Measurements from ENCODE around the gene KCNK15. TPM values are rescaled to one million over a fixed set of nuclear protein-coding genes. Genes with fewer than 3 reads are reported as not detected.

Gene KCNK15
- total RNA-seq, 6 experiments from 2014 or later = 0.07 to 0.43 (median 0.19) TPM; not detected in 2

DNA sequence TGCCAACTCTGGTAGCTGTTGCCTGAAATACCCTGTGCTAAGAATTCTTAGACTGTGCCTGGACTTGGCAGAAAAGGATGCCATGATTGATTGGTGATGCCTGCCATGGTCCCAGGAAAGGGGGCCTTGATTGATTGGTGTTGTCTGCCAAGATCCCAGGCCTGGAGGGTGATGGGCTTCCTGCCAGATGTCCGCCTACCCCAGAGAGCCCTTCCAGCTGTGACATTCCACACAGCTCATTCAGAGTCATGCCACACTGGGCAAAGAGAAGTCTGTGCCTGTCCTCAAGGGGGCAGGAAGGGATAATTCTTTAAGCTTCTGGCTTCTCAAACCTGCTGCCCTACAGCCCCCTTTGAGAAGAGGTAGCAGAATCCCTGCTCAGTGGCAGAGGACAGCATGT is 40.1 kb downstream of the KCNK15 start:
- no peak overlapping the region for H3K27ac ChIP-seq
- intact Hi-C loops (cut with DNase I) = no loop called here
- no peak overlapping the region for H3K4me3 ChIP-seq
- H3K9me3 ChIP-seq = no peaks in the 10 kb centered on the region
- WGBS (ENCODE audit: insufficient coverage, low coverage, low lambda C conversion rate, missing lambda C conversion rate) = no CpG with 5 or more reads among the region's 1 CpG
- ATAC-seq (no peak), DNase-seq (no peak)
- H3K4me1 ChIP-seq = no peaks in the 10 kb centered on the region
- H3K36me3 ChIP-seq = no peaks in the 10 kb centered on the region
- TF ChIP-seq, protein P1, sequence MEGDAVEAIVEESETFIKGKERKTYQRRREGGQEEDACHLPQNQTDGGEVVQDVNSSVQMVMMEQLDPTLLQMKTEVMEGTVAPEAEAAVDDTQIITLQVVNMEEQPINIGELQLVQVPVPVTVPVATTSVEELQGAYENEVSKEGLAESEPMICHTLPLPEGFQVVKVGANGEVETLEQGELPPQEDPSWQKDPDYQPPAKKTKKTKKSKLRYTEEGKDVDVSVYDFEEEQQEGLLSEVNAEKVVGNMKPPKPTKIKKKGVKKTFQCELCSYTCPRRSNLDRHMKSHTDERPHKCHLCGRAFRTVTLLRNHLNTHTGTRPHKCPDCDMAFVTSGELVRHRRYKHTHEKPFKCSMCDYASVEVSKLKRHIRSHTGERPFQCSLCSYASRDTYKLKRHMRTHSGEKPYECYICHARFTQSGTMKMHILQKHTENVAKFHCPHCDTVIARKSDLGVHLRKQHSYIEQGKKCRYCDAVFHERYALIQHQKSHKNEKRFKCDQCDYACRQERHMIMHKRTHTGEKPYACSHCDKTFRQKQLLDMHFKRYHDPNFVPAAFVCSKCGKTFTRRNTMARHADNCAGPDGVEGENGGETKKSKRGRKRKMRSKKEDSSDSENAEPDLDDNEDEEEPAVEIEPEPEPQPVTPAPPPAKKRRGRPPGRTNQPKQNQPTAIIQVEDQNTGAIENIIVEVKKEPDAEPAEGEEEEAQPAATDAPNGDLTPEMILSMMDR (IDR thresholded peaks at IDR 0.05) = no peak
- no peak for TF ChIP-seq POLR2A (IDR thresholded peaks at IDR 0.05)
- H3K27me3 ChIP-seq = no peaks in the 10 kb centered on the region

DNA sequence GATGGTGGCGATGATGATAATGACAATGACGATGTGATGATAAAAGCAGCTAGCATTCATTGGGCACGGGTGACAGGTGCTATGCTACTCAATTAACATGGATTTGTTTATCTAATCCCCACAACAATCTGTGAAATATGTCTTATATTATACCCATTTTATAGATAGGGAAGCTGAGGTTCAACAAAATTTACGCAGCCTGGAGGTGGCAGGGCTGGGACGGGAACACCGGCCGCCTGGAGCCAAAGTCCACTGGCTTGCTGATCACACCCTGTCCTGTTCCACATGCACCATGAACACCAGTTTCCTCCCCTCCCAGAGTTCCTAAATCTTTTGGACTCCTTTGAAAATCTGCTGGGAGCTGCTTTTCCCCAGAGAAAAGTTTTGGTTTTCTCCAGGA is 41.6 kb downstream of the KCNK15 start:
- TF ChIP-seq, protein P1 (IDR thresholded peaks at IDR 0.05) = no peak
- TF ChIP-seq POLR2A (IDR thresholded peaks at IDR 0.05) = no peak
- Histone ChIP-seq H3K4me1 (no peaks in the 10 kb centered on the region), H3K36me3 (no peaks in the 10 kb centered on the region), H3K27ac (no peak overlapping the region), H3K27me3 (no peaks in the 10 kb centered on the region), H3K9me3 (no peaks in the 10 kb centered on the region), H3K4me3 (no peak overlapping the region)
- intact Hi-C loops (cut with DNase I) = no loop called here
- ATAC-seq (no peak), DNase-seq (no peak)
- WGBS (ENCODE audit: insufficient coverage, low coverage, low lambda C conversion rate, missing lambda C conversion rate) = 62% methylated on average over 7 of the region's 7 CpGs

DNA sequence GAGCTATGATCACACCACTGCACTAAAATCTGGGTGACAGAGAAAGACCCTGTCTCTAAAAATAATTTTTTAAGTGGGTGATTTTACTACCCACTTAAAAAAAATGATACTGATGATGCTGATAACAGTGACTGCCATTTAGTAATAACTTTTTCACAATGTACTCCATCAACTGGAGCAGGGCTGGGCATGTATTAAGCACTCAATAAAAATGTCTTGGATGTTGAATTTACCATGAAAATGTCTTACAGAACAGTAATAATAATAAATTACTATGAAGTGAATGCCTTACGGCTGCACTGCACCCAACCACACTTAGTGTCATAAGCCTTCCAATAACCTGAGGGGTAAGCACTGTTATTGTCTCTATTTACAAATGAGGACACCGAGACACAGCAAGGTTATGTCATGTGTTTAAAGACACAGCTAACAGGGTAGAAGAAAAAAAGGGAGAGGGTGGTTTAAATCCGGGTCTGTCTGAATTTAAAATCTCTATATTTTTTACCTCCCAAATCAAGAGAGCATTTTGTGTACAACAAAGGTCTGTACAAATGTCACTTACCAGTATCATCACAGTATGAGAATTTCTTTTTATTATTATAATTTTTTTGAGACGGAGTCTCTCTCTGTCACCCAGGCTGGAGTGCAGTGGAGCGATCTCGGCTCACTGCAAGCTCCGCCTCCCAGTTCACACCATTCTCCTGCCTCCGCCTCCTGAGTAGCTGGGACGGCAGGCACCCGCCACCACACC is 43.2 kb downstream of the KCNK15 start:
- no peak overlapping the region for H3K4me3 ChIP-seq
- intact Hi-C loops (cut with DNase I) = no loop called here
- no peak for ATAC-seq
- no peak for TF ChIP-seq POLR2A (IDR thresholded peaks at IDR 0.05)
- TF ChIP-seq, protein P1 (IDR thresholded peaks at IDR 0.05) = no peak
- no peaks in the 10 kb centered on the region for H3K9me3 ChIP-seq
- 51% methylated on average over 10 of the region's 10 CpGs for WGBS (ENCODE audit: insufficient coverage, low coverage, low lambda C conversion rate, missing lambda C conversion rate)
- no peak for DNase-seq
- H3K27me3 ChIP-seq = no peaks in the 10 kb centered on the region
- H3K4me1 ChIP-seq = no peaks in the 10 kb centered on the region
- H3K36me3 ChIP-seq = no peaks in the 10 kb centered on the region
- no peak overlapping the region for H3K27ac ChIP-seq

DNA sequence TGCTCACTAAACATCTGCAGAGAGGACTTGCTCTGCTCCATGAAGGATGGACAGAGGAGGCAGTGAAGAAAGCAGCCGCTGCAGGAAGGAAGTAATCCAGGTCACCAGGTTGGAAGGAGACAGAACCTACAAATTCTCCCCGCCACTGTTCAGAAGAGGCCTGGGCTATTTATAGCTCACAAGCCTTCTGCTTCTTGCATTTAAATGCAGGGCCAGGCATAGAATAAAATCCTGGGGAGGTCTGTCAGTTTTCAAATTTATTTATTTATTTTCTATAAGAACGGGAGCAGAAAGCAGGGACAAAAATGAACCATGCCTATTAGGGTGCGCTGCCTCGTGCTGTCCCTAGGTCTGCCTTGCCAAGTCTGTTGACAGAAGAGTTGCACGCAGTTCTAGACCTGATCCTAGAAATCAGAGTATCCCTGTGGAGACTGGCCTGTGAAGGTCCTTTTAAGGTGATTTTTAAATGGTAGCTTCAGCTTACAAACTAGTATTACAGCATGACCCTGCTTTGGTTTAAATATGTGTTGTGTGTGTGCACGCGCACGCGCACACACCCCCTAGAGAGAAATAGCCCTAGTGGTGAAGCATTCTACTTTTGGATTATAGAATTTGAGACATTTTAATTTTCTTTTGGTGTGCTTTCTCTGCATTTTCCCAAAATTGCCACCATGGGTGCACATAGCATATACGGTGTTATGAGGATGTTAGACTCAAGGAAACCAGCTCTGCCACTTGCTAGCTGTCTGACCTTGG is 45.2 kb downstream of the KCNK15 start:
- TF ChIP-seq POLR2A (IDR thresholded peaks at IDR 0.05) = no peak
- TF ChIP-seq, protein P1 (IDR thresholded peaks at IDR 0.05) = no peak
- WGBS (ENCODE audit: insufficient coverage, low coverage, low lambda C conversion rate, missing lambda C conversion rate) = 65% methylated on average over 11 of the region's 11 CpGs
- intact Hi-C loops (cut with DNase I) = no loop called here

More for the DNA sequence above, 45.2 kb downstream of the KCNK15 start:
- no peak for DNase-seq
- H3K4me3 ChIP-seq = no peak overlapping the region
- H3K36me3 ChIP-seq = no peaks in the 10 kb centered on the region
- H3K27ac ChIP-seq = no peak overlapping the region
- H3K9me3 ChIP-seq = no peaks in the 10 kb centered on the region
- H3K27me3 ChIP-seq = no peaks in the 10 kb centered on the region
- no peaks in the 10 kb centered on the region for H3K4me1 ChIP-seq
- ATAC-seq = no peak
